ENCODE results near the gene ZBTB40.

The ZBTB40 gene

GRCh38 chr1:22420455-22421053, 31.1 kb upstream of the ZBTB40 start:
- Histone ChIP-seq H3K27ac (no peak overlapping the region), H3K4me1 (no peaks in the 10 kb centered on the region), H3K79me2 (no peaks in the 10 kb centered on the region), H3K36me3 (ENCODE audit: control insufficient read depth, insufficient read depth, low read length) (no peaks in the 10 kb centered on the region), H3K4me2 (ENCODE audit: low read length) (no peak overlapping the region), H2AFZ (peak overlapping the region; percentile 17), H3K9ac (no peak overlapping the region), H3K4me3 (ENCODE audit: low read depth, low read length) (no peak overlapping the region), H3K27me3 (ENCODE audit: control insufficient read depth, insufficient read depth, low read length) (no peaks in the 10 kb centered on the region), H3K9me3 (ENCODE audit: control insufficient read depth, low read length) (no peaks in the 10 kb centered on the region)
- TF ChIP-seq, protein P1, sequence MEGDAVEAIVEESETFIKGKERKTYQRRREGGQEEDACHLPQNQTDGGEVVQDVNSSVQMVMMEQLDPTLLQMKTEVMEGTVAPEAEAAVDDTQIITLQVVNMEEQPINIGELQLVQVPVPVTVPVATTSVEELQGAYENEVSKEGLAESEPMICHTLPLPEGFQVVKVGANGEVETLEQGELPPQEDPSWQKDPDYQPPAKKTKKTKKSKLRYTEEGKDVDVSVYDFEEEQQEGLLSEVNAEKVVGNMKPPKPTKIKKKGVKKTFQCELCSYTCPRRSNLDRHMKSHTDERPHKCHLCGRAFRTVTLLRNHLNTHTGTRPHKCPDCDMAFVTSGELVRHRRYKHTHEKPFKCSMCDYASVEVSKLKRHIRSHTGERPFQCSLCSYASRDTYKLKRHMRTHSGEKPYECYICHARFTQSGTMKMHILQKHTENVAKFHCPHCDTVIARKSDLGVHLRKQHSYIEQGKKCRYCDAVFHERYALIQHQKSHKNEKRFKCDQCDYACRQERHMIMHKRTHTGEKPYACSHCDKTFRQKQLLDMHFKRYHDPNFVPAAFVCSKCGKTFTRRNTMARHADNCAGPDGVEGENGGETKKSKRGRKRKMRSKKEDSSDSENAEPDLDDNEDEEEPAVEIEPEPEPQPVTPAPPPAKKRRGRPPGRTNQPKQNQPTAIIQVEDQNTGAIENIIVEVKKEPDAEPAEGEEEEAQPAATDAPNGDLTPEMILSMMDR (IDR thresholded peaks at IDR 0.05) = peak; percentile 60

DNA sequence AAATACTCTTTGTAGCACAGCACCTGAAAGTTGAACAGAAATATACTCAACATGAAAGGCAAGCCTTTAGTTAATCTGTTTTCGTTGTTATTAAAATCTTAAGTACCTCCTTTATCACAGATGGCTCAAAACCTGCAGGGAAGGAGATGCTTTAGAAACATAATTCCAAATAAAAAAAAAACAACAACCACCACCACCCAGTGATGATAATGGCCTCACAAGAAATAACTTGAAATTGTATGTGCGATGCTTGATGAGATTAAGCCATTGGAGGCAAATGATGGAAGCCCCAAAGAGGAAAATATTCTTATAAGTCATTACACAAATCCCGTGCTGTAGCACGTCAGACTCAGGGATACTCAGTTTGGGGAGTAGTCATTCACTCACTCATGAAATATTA, 24.9 kb upstream of the ZBTB40 start:
- Histone ChIP-seq H3K27me3 (ENCODE audit: control insufficient read depth, insufficient read depth, low read length) (no peaks in the 10 kb centered on the region), H3K4me2 (ENCODE audit: low read length) (no peak overlapping the region), H3K9ac (no peak overlapping the region), H3K9me3 (ENCODE audit: control insufficient read depth, low read length) (no peaks in the 10 kb centered on the region), H3K36me3 (ENCODE audit: control insufficient read depth, insufficient read depth, low read length) (no peaks in the 10 kb centered on the region), H3K4me1 (no peaks in the 10 kb centered on the region), H2AFZ (no peak overlapping the region), H3K4me3 (ENCODE audit: low read depth, low read length) (no peak overlapping the region), H3K27ac (no peak overlapping the region), H3K79me2 (no peaks in the 10 kb centered on the region)
- TF ChIP-seq, protein P1 (IDR thresholded peaks at IDR 0.05) = no peak

DNA sequence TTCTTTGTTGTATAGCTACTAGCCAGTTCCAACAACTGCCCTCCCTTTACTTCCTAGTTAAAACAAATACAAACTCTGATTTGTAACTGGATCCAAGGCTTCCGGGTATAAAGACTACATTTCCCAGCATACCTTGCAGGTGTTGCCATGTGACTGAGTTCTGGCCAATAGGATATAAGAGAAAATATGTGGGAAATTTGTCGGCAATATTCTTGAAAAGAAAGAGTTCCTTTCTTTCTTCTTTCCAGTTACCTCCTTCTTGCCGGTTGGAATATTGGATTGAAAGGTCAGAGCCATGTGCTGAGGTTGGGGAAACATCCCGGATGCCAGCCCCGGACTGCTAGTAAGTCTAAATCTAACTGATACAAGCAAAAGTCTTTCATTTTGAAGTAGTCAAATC, 23.0 kb upstream of the ZBTB40 start:
- peak overlapping the region; percentile 41 for H3K4me3 ChIP-seq (ENCODE audit: low read depth, low read length)
- H3K27ac ChIP-seq = no peak overlapping the region
- H2AFZ ChIP-seq = no peak overlapping the region
- H3K79me2 ChIP-seq = no peaks in the 10 kb centered on the region
- no peaks in the 10 kb centered on the region for H3K27me3 ChIP-seq (ENCODE audit: control insufficient read depth, insufficient read depth, low read length)
- no peaks in the 10 kb centered on the region for H3K4me1 ChIP-seq
- H3K36me3 ChIP-seq (ENCODE audit: control insufficient read depth, insufficient read depth, low read length) = no peaks in the 10 kb centered on the region
- H3K9ac ChIP-seq = no peak overlapping the region
- peak overlapping the region; percentile 35 for H3K4me2 ChIP-seq (ENCODE audit: low read length)
- H3K9me3 ChIP-seq (ENCODE audit: control insufficient read depth, low read length) = no peaks in the 10 kb centered on the region
- TF ChIP-seq, protein P1 (IDR thresholded peaks at IDR 0.05) = no peak

DNA sequence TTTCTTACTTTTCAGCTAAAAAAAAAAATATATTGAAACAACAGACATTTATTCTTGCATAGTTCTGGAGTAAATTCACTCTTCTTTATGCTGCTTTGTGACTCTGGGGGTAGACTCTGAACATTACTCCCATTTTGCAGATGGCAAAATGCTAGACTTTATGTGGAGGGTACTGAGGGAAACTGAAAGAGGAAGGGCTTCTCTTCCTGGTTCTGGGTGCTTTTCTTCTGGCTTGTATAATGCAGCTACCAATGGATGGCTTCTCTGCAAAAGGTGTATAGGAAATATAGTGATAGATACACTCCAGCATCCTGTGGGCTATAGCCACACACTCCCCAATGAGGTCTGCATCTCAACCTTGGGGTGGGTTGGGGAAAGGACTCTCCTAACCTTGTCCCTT, 19.7 kb upstream of the ZBTB40 start:
- no peak overlapping the region for H3K9ac ChIP-seq
- H3K36me3 ChIP-seq (ENCODE audit: control insufficient read depth, insufficient read depth, low read length) = no peaks in the 10 kb centered on the region
- H3K79me2 ChIP-seq = no peaks in the 10 kb centered on the region
- no peak overlapping the region for H3K27ac ChIP-seq
- no peaks in the 10 kb centered on the region for H3K9me3 ChIP-seq (ENCODE audit: control insufficient read depth, low read length)
- TF ChIP-seq, protein P1 (IDR thresholded peaks at IDR 0.05) = no peak
- H3K4me1 ChIP-seq = no peaks in the 10 kb centered on the region
- no peak overlapping the region for H3K4me3 ChIP-seq (ENCODE audit: low read depth, low read length)
- H3K27me3 ChIP-seq (ENCODE audit: control insufficient read depth, insufficient read depth, low read length) = no peaks in the 10 kb centered on the region
- H2AFZ ChIP-seq = no peak overlapping the region
- H3K4me2 ChIP-seq (ENCODE audit: low read length) = no peak overlapping the region

- Histone ChIP-seq H3K4me3 (ENCODE audit: low read depth, low read length) (no peak overlapping the region), H3K4me1 (no peaks in the 10 kb centered on the region), H3K9ac (no peak overlapping the region), H3K36me3 (ENCODE audit: control insufficient read depth, insufficient read depth, low read length) (no peaks in the 10 kb centered on the region), H2AFZ (no peak overlapping the region), H3K4me2 (ENCODE audit: low read length) (no peak overlapping the region), H3K27ac (no peak overlapping the region), H3K27me3 (ENCODE audit: control insufficient read depth, insufficient read depth, low read length) (no peaks in the 10 kb centered on the region), H3K79me2 (no peaks in the 10 kb centered on the region), H3K9me3 (ENCODE audit: control insufficient read depth, low read length) (no peaks in the 10 kb centered on the region)
- TF ChIP-seq, protein P1 (IDR thresholded peaks at IDR 0.05) = no peak
Observed at GRCh38 chr1:22434717-22435116, 16.9 kb upstream of the ZBTB40 start.

All from parathyroid adenoma (tissue), 2 donors.